KMS-11 (cell line): ENCODE measurements around the gene LMNTD2.
A peak's percentile ranks its signal among the peaks of the same experiment; 100 is the strongest.
"Not testable (repeated sequence)": the region's sequence is repeated elsewhere in the genome, so short reads cannot be mapped to it uniquely, and the experiment has no call there.

Experiments
- H2AFZ ChIP-seq: fragments of 200-600 bp; sonication (generic); 2 replicates; pipeline ENCODE4 v1.6.1; 2016; ENCODE audit warnings: antibody characterized with exemption, mixed run types, low read depth
- H3K27ac ChIP-seq: fragments of 200-600 bp; sonication (generic); 2 replicates; pipeline ENCODE4 v1.6.1; 2016; ENCODE audit warnings: mild to moderate bottlenecking, mixed run types
- H3K27me3 ChIP-seq: fragments of 200-600 bp; sonication (generic); 2 replicates; pipeline ENCODE4 v1.6.1; 2017; ENCODE audit warnings: mild to moderate bottlenecking, low read depth, mixed run types, moderate library complexity; ENCODE audit not compliant: insufficient read depth
- H3K36me3 ChIP-seq: fragments of 200-600 bp; sonication (generic); 2 replicates; pipeline ENCODE4 v1.6.1; 2017; ENCODE audit warnings: mild to moderate bottlenecking, mixed run types; ENCODE audit not compliant: insufficient read depth
- H3K4me1 ChIP-seq: fragments of 200-600 bp; sonication (generic); 2 replicates; pipeline ENCODE4 v1.6.1; 2016; ENCODE audit warnings: mild to moderate bottlenecking, low read depth, mixed run types; ENCODE audit not compliant: poor library complexity, severe bottlenecking
- H3K4me2 ChIP-seq: fragments of 200-600 bp; sonication (generic); 2 replicates; pipeline ENCODE4 v1.7.0; 2016; ENCODE audit warnings: mild to moderate bottlenecking, mixed run types
- H3K4me3 ChIP-seq: fragments of 200-600 bp; sonication (generic); IDR thresholded peaks from 2 replicates; pipeline ENCODE4 v1.6.1; 2017; ENCODE audit warnings: low read depth, low read length, mixed read lengths; ENCODE audit not compliant: insufficient read depth
- H3K79me2 ChIP-seq: fragments of 200-600 bp; sonication (generic); 2 replicates; pipeline ENCODE4 v1.6.1; 2016; ENCODE audit warnings: low read depth, mixed run types; ENCODE audit not compliant: insufficient read depth
- H3K9ac ChIP-seq: fragments of 200-600 bp; sonication (generic); 2 replicates; pipeline ENCODE4 v1.6.1; 2016; ENCODE audit warnings: mild to moderate bottlenecking, mixed run types
- H4K20me1 ChIP-seq: fragments of 200-600 bp; sonication (generic); 2 replicates; pipeline ENCODE4 v1.6.1; 2016; ENCODE audit warnings: mild to moderate bottlenecking, mixed run types; ENCODE audit not compliant: insufficient read depth
- CTCF ChIP-seq: fragments of 200-600 bp; sonication (generic); conservative IDR thresholded peaks from 2 replicates; pipeline ENCODE4 v1.6.1; 2017; ENCODE audit warnings: low read depth, mild to moderate bottlenecking, antibody characterized with exemption, low read length, moderate library complexity, mixed read lengths

The LMNTD2 gene

GRCh38 chr11:576811-577610 lies 16.5 kb upstream of the LMNTD2 start:
- H3K4me3 ChIP-seq = peak overlapping the region; percentile 37
- peaks cover 29% of the 10 kb centered on the region for H3K4me1 ChIP-seq
- H2AFZ ChIP-seq = no peak overlapping the region
- TF ChIP-seq CTCF = no peak
- peaks cover 49% of the 10 kb centered on the region for H4K20me1 ChIP-seq
- H3K79me2 ChIP-seq = peaks cover 53% of the 10 kb centered on the region
- H3K27me3 ChIP-seq = no peaks in the 10 kb centered on the region
- peak overlapping the region; percentile 95 for H3K4me2 ChIP-seq
- H3K27ac ChIP-seq = peak overlapping the region; percentile 23; the same call in 1 of the 2 replicates
- peak overlapping the region; percentile 91; the same call in 1 of the 2 replicates for H3K9ac ChIP-seq
- H3K36me3 ChIP-seq = no peaks in the 10 kb centered on the region

- no peaks in the 10 kb centered on the region for H3K36me3 ChIP-seq
- peak within 1 kb of the TSS; percentile 91 for H3K9ac ChIP-seq
- no peaks in the 10 kb centered on the region for H3K27me3 ChIP-seq
- peaks cover 45% of the 10 kb centered on the region for H3K79me2 ChIP-seq
- H2AFZ ChIP-seq = peak within 1 kb of the TSS; percentile 82
- peaks cover 40% of the 10 kb centered on the region for H4K20me1 ChIP-seq
- H3K4me1 ChIP-seq = peaks cover 29% of the 10 kb centered on the region
- TF ChIP-seq CTCF = no peak
- H3K27ac ChIP-seq = peak within 1 kb of the TSS; percentile 83
- H3K4me3 ChIP-seq = peak within 1 kb of the TSS; percentile 37
- H3K4me2 ChIP-seq = peak within 1 kb of the TSS; percentile 95
These were observed 15.6 kb upstream of the LMNTD2 start, which contains the start of gene PHRF1 for GRCh38 chr11:575996-576768. Gene PHRF1, plus strand, starts transcription at chr11:576470. Its CDS starts 5,043 bp downstream, at chr11:581513.

- Histone ChIP-seq H3K27me3 (no peaks in the 10 kb centered on the region), H2AFZ (peak overlapping the region; percentile 75), H4K20me1 (peaks cover 33% of the 10 kb centered on the region), H3K27ac (no peak overlapping the region), H3K4me3 (no peak overlapping the region), H3K4me2 (peak overlapping the region; percentile 73), H3K4me1 (peaks cover 32% of the 10 kb centered on the region), H3K79me2 (peaks cover 38% of the 10 kb centered on the region), H3K9ac (peak overlapping the region; percentile 39; the same call in 1 of the 2 replicates), H3K36me3 (no peaks in the 10 kb centered on the region)
- TF ChIP-seq CTCF = no peak
These were observed 14.9 kb upstream of the LMNTD2 start for GRCh38 chr11:575313-575995.

GRCh38 chr11:574632-575312 lies 14.2 kb upstream of the LMNTD2 start:
- Histone ChIP-seq H3K4me1 (peaks cover 32% of the 10 kb centered on the region), H3K79me2 (peaks cover 31% of the 10 kb centered on the region), H3K4me2 (peak overlapping the region; percentile 73), H4K20me1 (peaks cover 27% of the 10 kb centered on the region), H3K9ac (no peak overlapping the region), H2AFZ (no peak overlapping the region), H3K36me3 (no peaks in the 10 kb centered on the region), H3K27ac (no peak overlapping the region), H3K4me3 (no peak overlapping the region), H3K27me3 (no peaks in the 10 kb centered on the region)
- TF ChIP-seq CTCF = no peak

- not testable (repeated sequence) for H3K4me3 ChIP-seq, H2AFZ ChIP-seq, H3K9ac ChIP-seq, H3K27ac ChIP-seq, H3K27me3 ChIP-seq, H3K36me3 ChIP-seq, H3K4me2 ChIP-seq
- Histone ChIP-seq H4K20me1 (peaks cover 21% of the 10 kb centered on the region), H3K4me1 (peaks cover 29% of the 10 kb centered on the region), H3K79me2 (peaks cover 24% of the 10 kb centered on the region)
These were observed 13.6 kb upstream of the LMNTD2 start for GRCh38 chr11:574031-574570.
